Fibroblast of skin of left quadriceps (primary cell): ENCODE measurements around the gene STXBP6.

Source experiments
- DNase-seq, 2 experiments: peaks; one replicate each; pipeline ENCODE4 v3.0.0-alpha.2; 2013; ENCODE audit warnings: low read depth in 2 of 2

STXBP6 gene

GRCh38 chr14:24915958-24916595 is 133.9 kb downstream of the STXBP6 start:
- DNase-seq: no peak

DNA sequence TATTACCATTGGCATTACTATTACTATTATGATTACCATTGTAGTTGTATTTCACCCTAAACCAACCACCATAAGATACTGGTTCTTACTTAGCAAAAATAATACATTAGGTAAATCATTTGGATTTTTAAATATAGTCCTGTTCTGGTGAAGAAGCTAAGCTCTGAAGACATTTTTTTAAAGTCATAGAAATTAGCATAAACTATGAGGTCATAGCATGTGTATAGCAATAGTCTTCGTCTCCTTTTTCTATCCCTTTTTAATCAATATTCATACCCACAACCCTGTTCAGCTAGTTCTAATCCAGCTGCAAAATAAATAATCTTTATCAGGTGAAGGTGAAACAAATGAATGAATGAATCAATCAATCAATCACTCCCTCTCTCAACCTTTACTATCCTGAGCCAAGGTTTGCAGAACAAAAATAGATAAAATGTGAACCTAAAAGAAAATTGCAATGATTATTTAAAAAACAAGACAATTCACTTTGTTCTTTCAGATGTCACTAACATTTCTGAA is 134.5 kb downstream of the STXBP6 start:
- no peak for DNase-seq

DNA sequence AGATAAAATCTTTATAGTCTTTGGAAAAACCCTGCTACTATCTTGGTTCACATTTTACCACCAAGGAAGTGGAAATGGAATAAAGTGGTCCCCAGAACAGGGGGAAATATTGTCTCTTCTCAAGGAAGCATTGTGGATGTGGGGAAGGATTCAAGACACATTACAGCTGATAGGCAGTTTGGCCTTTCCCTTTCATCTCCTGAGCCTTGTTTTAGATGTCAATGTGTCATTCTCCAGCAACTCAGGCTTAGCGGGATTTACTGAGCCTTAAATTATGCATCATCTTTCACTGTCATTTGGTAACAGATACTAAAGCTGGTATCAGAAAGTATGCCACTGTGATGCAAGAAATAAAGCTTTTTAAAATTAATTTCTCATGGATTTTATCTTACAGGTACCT is 136.2 kb downstream of the STXBP6 start:
- no peak for DNase-seq

DNA sequence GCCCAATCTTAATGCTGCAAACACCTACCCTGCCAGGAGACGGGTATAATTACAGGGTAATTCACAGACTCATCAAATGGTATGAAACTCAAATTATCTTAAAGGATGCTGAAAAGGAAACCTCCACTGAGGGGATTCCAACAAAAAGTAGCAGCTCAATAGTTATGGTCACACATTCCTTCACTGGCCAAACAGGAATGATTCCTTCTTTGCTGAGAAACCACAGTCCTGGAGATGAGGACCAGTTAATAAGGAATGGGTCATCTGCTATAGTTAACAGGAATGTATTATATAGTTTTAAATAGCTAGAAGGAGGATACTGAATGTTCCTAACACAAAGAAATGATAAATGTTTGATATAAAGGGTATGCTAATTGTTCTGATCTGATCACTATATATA is 136.9 kb downstream of the STXBP6 start:
- no peak for DNase-seq

DNA sequence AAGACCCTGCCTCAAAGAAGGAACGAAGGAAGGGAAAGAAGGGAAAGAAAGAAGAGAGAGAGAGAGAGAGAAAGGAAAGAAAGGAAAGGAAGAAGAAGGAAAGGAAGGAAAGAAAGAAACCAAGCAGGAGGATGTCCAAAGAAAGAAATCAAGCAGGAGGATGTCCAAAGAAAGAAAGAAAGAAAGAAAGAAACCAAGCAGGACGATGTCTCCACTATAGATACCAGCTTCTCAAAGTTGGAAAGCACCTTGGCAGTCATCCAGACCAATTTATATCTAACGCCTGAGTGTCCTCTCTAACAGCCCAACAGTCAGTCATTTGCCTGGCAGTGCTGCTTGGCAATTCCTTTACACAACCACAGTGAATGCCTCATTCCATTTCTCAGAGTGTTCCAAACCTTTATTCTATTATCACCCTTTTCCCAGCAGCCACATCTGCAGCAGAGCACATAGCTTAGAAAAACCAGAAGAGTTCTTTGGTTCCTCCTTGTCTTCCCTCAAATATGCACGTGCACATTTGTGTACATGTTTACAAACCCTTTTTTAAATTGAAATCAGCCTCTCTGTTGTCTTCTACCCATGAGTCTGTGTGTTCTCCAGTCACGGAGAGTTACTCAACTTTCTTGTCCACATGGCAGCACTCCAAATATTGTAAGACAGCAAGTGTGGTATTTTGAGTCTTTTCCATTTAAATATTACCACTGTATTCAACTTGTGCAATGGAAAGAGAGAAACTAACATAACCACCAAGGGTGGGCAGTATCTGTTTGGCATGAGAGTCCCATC is 138.4 kb downstream of the STXBP6 start:
- DNase-seq: peak; percentile 86 to 90

GRCh38 chr14:24910408-24910986 is 139.4 kb downstream of the STXBP6 start:
- no peak for DNase-seq

DNA sequence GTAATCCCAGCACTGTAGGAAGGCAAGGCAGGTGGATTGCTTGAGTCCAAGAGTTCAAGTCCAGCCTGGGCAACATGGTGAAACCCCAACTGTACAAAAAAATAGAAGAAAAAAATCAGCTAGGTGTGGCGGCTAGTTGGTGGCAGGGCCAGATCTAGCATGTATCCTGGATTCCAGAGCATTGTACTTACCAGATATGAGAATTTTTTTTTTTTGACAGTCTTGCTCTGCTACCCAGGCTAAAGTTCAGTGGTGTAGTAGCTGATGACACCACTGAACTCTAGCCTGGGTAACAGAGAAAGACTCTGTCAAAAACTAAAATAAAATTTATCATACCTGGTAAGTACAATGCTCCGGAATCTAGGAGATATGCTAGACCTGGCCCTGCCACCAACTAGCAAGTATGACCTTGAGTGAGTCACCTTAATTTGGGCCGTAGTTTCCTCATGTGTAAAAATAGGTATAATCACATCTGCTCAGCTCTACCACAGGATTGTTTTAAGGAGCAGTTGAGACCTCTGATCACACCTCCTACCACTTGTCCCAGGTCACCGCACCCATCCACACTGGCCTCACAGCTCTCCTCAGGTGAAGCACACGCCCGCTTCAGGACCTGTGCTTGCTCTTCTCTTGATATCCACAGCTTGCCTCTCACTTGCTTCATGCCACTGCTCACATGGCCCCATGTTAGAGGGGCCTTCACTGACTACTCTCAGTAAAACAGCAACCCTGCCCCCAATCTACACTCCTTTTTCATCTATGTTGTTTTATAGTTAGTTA is 140.2 kb downstream of the STXBP6 start:
- no peak for DNase-seq

DNA sequence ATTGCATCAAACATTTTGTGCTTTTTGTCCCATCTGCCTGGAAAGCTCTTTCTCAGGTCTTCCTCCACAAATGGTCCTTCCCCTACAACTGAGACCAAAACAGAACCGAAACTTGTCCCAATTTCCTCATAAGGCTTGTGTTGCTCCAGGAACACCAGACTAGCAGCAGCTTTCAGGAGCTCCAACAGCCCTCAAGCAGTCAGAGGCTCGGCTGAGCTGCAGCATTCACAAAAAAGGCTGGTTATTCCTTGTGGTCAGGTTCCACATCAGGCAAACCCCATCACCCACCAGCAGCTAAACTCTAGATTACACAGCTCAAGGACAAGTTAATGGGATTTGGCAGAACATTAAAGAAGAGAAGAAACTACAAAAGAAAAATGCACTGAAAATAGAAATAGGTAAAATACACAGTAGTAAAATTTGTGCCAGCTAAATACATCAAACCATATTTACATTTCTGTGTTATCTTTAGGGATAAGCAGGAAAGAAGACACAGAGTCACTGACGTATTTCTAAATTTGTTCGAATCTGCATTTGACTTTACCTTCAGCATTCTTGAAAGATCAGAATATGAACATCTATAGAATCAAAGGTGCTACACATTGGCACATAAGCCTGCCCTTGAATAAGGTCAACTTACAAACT is 141.2 kb downstream of the STXBP6 start:
- DNase-seq: no peak

DNA sequence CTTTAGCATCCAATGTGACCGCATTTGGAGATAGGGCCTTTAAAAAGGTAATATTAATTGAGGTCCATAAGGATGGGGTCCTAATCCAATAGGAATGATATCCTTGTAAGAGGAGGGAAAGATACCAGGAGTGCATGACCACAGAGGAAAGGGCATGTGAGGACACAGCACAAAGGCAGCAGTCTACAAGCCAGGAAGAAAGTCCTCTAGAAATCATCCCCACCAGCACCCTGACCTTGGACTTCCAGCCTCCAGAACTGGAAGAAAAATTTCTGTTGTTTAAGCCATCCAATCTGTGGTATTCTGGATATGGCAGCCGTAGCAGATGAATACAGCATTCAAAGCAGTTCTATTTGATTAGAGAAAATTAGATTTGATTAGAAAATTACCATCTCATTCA is 145.4 kb downstream of the STXBP6 start:
- DNase-seq: no peak

DNA sequence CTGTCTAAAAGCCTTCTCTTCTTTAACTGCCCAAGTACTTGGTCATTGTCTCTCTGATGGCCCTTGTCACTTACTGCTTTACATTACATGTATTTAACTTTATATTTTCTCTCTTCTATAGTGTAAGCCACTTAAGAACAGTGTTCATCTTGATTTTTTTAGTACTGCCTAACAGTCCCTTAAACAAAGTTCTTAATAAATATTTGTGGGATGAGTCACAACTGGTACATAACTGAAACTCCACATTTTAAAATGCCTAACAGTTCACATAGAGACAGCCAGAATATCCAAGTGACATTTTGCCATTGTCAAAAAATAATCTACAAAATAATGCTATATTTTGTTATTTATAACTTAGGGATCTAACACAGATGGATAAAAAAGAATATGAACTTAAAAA is 146.6 kb downstream of the STXBP6 start:
- DNase-seq: peak in 1 of 2 experiments; percentile 53

DNA sequence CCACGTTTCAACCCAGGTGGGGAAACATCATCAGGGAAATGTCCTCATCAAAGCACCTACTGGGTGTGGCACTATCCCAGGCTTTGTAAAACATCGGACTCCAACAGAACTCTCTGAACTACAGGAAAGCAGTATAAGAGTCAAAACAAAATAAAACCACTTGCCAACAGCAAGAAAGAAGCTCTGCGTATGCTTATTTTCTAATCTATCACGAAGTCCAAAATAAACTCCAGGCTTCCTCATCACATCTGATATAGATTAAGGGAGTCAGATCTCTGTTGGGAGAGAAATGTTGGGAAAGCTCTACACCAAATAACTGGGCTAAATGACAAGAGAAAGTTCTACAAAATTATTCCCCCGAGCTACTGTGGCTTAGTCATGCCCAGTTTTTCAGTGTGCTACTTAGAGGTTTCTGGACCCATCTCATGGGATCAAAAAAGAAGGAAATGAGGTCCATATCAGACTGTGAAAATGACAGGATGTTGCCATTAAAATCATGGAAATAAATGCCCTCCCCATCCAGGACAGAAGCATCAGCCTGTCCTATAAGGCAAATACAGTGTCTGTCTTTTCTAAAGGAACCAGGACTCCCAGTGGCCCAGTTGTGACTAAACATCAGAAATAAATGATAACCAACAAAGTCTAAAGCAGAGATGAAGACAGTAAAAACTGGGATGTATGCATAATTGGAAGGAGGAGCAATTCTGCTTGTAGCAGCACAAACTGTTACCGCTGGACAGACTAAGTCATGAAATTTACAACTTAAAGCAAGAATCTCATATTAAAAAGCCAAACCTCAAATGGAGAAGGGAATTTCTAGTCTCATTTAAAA is 149.5 kb downstream of the STXBP6 start:
- peak; percentile 83 to 85 for DNase-seq

GRCh38 chr14:24897793-24898192 is 152.2 kb downstream of the STXBP6 start:
- DNase-seq: no peak

DNA sequence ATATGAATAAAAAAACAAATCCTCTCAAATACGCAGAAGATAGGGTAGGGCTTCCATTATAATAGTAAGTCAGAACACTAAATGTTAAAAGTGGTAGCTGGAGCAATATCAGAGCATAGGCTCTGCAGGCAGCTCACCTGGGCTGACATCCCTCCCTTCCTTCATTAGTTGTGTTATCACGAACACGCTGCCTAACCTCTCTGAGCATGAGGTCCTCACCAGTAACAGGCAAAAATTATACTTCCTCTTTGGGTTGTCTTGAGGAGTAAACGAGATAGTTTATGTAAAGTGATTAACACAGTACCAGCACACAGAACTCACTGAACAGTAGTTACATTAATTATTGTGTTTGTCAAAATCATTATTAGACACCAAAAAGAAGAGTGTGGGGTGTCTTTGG is 154.3 kb downstream of the STXBP6 start:
- DNase-seq: no peak

DNA sequence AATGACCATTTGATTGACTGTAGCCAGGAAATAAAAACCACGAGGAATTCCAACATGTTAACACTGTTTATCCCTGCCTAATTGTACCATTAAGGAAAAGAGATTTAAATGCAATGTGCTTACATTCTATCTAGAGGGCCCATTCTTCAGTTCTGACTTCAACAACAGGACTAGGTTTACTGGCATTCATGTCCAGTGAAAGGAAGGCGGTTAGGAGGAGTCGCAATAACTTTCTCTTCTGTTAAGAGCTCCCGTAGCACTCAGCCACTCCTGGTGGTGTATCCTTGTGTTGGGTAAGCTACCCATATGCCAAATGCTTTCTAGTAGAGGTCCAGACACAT is 154.7 kb downstream of the STXBP6 start:
- peak; percentile 37 to 42 for DNase-seq

DNA sequence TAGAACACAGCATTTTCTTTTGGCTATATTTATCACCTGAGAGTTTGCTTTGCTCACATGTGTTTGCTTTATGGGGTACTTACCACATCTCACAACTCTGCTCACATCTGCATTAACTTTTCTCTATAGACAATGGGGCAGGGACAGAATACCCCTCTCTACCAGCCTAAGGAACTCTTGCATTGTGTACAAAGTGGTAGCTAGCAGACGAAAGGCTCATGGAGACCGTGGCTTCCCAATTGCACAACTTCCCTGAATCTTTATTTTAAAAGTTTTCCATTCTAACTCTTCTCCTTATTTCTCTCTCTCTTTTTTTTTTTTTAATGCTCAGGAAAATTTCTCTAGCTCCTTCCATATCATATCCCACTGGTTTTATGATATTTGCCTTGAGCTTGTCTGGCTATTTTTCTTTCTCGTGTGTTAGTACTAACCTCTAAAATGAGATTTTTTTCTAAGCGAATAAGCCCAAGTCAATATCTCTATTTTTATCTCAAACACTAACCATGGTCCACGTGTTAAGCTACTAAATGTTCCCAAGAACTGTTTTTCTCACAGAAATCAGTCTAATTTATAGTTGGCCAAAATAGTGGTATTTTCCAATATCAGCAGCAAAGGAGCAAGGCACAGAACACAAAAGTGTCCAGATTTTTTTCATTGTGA is 155.2 kb downstream of the STXBP6 start:
- no peak for DNase-seq

DNA sequence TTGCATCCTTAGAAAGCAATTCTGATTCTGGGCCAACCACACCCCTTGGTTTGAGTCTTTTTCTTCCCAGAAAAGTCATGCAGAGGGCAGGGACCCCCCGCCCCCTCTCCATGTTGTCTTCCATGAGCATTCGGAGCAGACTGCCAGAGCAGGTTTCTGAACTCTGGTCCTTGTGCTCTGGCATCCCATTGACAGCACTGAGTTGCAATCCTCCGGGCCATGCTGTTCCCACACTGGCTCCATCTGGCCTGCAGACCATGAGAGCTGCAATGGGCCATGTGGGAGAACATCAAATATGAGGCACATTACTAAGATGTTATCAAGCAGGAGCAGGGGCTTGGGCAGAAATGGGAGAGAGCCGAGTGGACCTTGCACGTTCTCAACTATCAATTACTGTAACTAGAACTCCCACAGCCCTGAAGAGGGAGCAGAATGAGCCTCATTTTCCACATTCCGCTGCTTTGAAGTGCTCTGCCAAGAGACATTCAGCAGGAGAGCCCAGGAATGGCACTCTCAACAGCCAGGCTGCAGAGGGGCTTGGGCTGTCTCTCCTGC is 157.4 kb downstream of the STXBP6 start:
- no peak for DNase-seq

- no peak for DNase-seq
These were observed 157.9 kb downstream of the STXBP6 start for GRCh38 chr14:24891987-24892496.

- no peak for DNase-seq
These were observed 159.2 kb downstream of the STXBP6 start for GRCh38 chr14:24890716-24891115.

DNA sequence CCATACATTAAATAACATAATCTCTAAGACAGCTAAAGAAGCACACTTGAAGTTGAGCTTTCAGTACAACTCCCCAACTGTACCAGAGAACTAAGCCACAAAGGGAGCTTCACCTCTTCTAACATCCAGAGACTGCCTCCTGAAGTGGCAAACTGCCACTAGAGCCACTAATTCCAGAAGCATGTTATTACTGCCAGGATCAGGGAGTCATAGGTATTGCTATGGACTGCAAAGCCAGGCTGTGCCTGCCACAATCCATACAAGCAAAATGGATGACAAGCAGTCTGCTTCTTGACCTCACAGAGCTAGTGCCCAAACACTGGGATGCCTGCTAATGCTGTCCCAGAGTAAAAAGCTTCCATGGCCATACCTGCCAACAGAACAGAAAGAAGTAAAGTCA is 160.1 kb downstream of the STXBP6 start:
- DNase-seq: no peak

DNA sequence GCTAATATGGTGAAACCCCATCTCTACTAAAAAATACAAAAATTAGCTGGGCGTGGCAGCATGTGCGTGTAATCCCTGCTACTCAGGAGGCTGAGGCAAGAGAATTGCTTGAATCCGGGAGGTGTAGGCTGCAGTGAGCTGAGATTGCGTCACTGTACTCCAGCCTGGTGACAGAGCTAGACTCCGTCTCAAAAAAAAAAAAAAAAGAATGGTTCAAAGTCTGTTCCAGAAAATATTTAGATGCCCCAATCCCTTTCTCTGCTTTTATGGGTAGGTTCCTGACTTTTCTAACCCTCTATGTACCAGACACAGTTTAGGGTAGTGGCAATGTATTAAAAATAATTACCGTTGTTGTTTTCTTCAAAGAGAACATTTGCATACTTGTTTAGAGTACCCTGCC is 161.4 kb downstream of the STXBP6 start:
- DNase-seq: no peak
